ENCODE data around the gene PDRG1. TPM values are rescaled to one million over a fixed set of nuclear protein-coding genes. Genes with fewer than 3 reads are reported as not detected.

Gene PDRG1
- total RNA-seq, 1 donor, result 2.2 TPM

DNA sequence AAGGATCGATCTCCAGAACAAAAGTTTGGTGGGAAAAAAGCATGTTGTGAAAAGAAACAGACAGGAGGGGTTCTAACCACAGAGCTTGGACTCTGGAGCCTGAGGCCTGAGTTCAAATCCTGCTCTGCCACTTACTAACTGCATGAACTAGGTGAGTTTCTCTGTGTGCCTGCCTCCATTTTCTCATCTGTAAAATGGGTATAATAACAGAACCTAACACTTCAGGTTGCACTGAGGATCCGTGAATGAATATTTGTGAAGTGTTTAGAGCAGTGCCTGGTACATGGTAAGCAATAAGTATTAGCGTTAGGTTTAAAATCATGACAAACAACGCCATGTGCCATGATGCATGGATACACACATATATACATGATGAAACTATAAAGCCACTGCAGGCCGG, 44.8 kb downstream of the PDRG1 start:
- no peaks in the 10 kb centered on the region for H3K36me3 ChIP-seq (ENCODE audit: insufficient read depth, low read length)
- no peaks in the 10 kb centered on the region for H3K9me3 ChIP-seq (ENCODE audit: low read depth, low read length)
- H4K20me1 ChIP-seq (ENCODE audit: insufficient read depth, low read length), result no peaks in the 10 kb centered on the region
- no peak overlapping the region for H3K4me3 ChIP-seq (ENCODE audit: insufficient read depth, low read length)
- no peaks in the 10 kb centered on the region for H3K27me3 ChIP-seq (ENCODE audit: insufficient read depth, low read length)
- H3K27ac ChIP-seq (ENCODE audit: low read depth, low read length), result no peak overlapping the region
- H3K79me2 ChIP-seq (ENCODE audit: insufficient read depth, low read length), result no peaks in the 10 kb centered on the region
- DNase-seq (ENCODE audit: insufficient read length, low spot score, missing footprints), result no peak
- no peak overlapping the region for H3K4me2 ChIP-seq (ENCODE audit: insufficient read depth, low read length)
- no peak overlapping the region for H2AFZ ChIP-seq (ENCODE audit: low read length)
- TF ChIP-seq, protein P1, sequence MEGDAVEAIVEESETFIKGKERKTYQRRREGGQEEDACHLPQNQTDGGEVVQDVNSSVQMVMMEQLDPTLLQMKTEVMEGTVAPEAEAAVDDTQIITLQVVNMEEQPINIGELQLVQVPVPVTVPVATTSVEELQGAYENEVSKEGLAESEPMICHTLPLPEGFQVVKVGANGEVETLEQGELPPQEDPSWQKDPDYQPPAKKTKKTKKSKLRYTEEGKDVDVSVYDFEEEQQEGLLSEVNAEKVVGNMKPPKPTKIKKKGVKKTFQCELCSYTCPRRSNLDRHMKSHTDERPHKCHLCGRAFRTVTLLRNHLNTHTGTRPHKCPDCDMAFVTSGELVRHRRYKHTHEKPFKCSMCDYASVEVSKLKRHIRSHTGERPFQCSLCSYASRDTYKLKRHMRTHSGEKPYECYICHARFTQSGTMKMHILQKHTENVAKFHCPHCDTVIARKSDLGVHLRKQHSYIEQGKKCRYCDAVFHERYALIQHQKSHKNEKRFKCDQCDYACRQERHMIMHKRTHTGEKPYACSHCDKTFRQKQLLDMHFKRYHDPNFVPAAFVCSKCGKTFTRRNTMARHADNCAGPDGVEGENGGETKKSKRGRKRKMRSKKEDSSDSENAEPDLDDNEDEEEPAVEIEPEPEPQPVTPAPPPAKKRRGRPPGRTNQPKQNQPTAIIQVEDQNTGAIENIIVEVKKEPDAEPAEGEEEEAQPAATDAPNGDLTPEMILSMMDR (IDR thresholded peaks at IDR 0.05; ENCODE audit: extremely low read depth, low read depth, low read length), result no peak
- H3K4me1 ChIP-seq (ENCODE audit: insufficient read depth, low read length), result no peaks in the 10 kb centered on the region

DNA sequence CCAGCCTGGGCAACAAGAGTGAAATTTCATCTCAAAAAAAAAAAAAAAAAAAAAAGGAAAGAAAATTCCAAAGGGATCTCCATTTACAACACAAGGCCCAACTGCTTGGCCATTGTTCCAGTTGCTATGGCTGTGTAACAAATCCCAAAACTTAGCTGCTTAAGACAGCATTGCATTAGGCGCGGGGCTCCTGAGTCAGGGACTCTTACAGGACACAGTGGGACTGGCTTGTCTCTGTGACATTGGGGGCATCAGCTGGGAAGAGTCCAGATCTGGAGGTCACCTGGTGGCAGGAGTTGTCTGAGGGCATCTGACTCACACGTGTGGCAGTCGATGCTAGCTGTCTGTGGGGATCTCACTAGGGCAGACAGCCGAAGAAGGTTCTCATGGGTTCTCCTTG, 45.8 kb downstream of the PDRG1 start:
- no peaks in the 10 kb centered on the region for H3K4me1 ChIP-seq (ENCODE audit: insufficient read depth, low read length)
- no peak overlapping the region for H3K4me3 ChIP-seq (ENCODE audit: insufficient read depth, low read length)
- H3K4me2 ChIP-seq (ENCODE audit: insufficient read depth, low read length), result no peak overlapping the region
- no peaks in the 10 kb centered on the region for H3K9me3 ChIP-seq (ENCODE audit: low read depth, low read length)
- no peaks in the 10 kb centered on the region for H4K20me1 ChIP-seq (ENCODE audit: insufficient read depth, low read length)
- H3K27me3 ChIP-seq (ENCODE audit: insufficient read depth, low read length), result peaks cover 5% of the 10 kb centered on the region
- H3K27ac ChIP-seq (ENCODE audit: low read depth, low read length), result no peak overlapping the region
- no peaks in the 10 kb centered on the region for H3K79me2 ChIP-seq (ENCODE audit: insufficient read depth, low read length)
- H2AFZ ChIP-seq (ENCODE audit: low read length), result no peak overlapping the region
- TF ChIP-seq, protein P1 (IDR thresholded peaks at IDR 0.05; ENCODE audit: extremely low read depth, low read depth, low read length), result no peak
- DNase-seq (ENCODE audit: insufficient read length, low spot score, missing footprints), result no peak
- H3K36me3 ChIP-seq (ENCODE audit: insufficient read depth, low read length), result no peaks in the 10 kb centered on the region

DNA sequence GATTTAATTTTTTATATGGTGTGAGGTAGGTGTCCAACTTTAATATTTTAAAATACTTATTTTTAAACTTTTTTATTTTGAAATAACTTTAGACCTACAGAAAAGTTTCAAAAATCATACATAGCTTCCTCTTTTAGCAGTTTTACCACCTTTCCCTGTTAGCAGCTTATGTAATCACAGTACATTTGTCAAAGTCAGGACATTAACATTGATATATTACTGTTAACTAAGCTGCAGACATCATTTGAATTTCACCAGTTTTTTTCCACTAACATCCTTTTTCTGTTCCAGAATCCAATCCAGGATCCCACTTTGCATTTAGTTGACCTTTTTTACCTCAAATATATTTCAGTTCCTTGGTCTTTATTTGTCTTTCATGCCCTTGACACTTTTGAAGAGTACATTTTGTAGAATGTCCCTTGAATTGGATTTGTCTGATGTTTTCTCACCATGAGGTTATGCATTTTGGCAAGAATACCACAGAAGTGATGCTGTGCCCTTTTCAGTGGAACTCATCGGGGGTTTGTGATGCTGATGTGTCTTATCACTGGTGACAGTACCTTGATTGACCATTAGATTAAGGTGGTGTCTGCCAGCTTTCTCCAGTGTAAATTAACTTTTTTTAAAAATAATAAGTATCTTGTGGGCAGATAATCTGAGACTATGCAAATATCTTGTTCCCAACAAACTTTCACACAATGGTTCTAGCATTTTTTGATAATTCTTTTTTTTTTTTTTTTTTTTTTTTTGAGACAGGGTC, 48.0 kb downstream of the PDRG1 start:
- Histone ChIP-seq H4K20me1 (ENCODE audit: insufficient read depth, low read length) (no peaks in the 10 kb centered on the region), H3K36me3 (ENCODE audit: insufficient read depth, low read length) (no peaks in the 10 kb centered on the region), H3K27me3 (ENCODE audit: insufficient read depth, low read length) (peaks cover 14% of the 10 kb centered on the region), H3K4me3 (ENCODE audit: insufficient read depth, low read length) (no peak overlapping the region), H3K9me3 (ENCODE audit: low read depth, low read length) (no peaks in the 10 kb centered on the region), H3K79me2 (ENCODE audit: insufficient read depth, low read length) (no peaks in the 10 kb centered on the region), H3K4me1 (ENCODE audit: insufficient read depth, low read length) (no peaks in the 10 kb centered on the region), H3K4me2 (ENCODE audit: insufficient read depth, low read length) (no peak overlapping the region), H3K27ac (ENCODE audit: low read depth, low read length) (no peak overlapping the region), H2AFZ (ENCODE audit: low read length) (no peak overlapping the region)
- DNase-seq (ENCODE audit: insufficient read length, low spot score, missing footprints), result no peak
- TF ChIP-seq, protein P1 (IDR thresholded peaks at IDR 0.05; ENCODE audit: extremely low read depth, low read depth, low read length), result no peak

DNA sequence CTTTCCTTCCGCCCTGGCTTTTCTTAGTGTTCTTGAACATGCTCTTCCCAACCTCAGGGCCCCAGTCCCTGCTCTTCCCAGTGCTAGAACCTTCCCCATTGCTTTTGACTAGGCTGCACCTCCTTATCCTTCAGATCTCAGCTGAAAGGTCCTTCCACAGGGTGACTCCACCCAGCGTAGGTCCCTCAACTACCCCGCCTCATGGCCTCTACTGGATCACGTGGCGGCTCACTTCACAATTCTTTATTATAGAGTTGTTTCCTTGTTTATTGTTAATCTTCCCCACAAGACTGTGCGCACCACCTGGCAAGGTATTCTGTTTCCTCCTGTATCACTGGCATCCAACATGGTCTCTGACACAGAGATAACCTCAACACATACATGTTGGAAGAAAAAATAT, 50.2 kb downstream of the PDRG1 start:
- Histone ChIP-seq H3K27ac (ENCODE audit: low read depth, low read length) (no peak overlapping the region), H3K36me3 (ENCODE audit: insufficient read depth, low read length) (no peaks in the 10 kb centered on the region), H3K9me3 (ENCODE audit: low read depth, low read length) (no peaks in the 10 kb centered on the region), H2AFZ (ENCODE audit: low read length) (no peak overlapping the region), H3K4me3 (ENCODE audit: insufficient read depth, low read length) (no peak overlapping the region), H4K20me1 (ENCODE audit: insufficient read depth, low read length) (no peaks in the 10 kb centered on the region), H3K4me2 (ENCODE audit: insufficient read depth, low read length) (no peak overlapping the region), H3K79me2 (ENCODE audit: insufficient read depth, low read length) (no peaks in the 10 kb centered on the region), H3K4me1 (ENCODE audit: insufficient read depth, low read length) (no peaks in the 10 kb centered on the region), H3K27me3 (ENCODE audit: insufficient read depth, low read length) (peaks cover 24% of the 10 kb centered on the region)
- TF ChIP-seq, protein P1 (IDR thresholded peaks at IDR 0.05; ENCODE audit: extremely low read depth, low read depth, low read length), result no peak
- no peak for DNase-seq (ENCODE audit: insufficient read length, low spot score, missing footprints)

All from osteoblast (primary cell).